A549 (cell line): ENCODE measurements around the gene GNG5. TPM values are rescaled to one million over a fixed set of nuclear protein-coding genes. Genes with fewer than 3 reads are reported as not detected.
"Not testable (repeated sequence)": the region's sequence is repeated elsewhere in the genome, so short reads cannot be mapped to it uniquely, and the experiment has no call there.

Experiments used
- ATAC-seq, 2 experiments: fragments of 200-7000 bp in 1 of 2; fragments of >200 bp in 1 of 2; cut with Nextera tagmentation in 1 of 2; cut with Tn5 transposase in 1 of 2; 3 replicates each; pipeline versions ENCODE4 v1.8.0 to v1.9.1; 2018 to 2020; ENCODE audit warnings: mild to moderate bottlenecking in 1 of 2, moderate library complexity in 1 of 2
- CTCF ChIA-PET: fragments of 300-600 bp; sonication (Branson Sonifier 250); formaldehyde crosslinking; extraction: SDS; loops from one replicate; lab custom pipeline; 2021; ENCODE audit warnings: antibody characterized with exemption, inconsistent platforms; lab: Yijun Ruan, JAX
- POLR2A ChIA-PET: fragments of 350-600 bp; formaldehyde crosslinking; extraction: SDS; loops from one replicate; lab custom pipeline; 2021; ENCODE audit warnings: antibody characterized with exemption, inconsistent platforms; lab: Yijun Ruan, JAX
- DNase-seq, 2 experiments: peaks; one replicate each; pipeline versions ENCODE4 v3.0.0 to v3.0.0-alpha.2; 2011 to 2016; ENCODE audit warnings: low read depth in 1 of 2, low spot score in 1 of 2
- FAIRE-seq: peaks from 2 replicates; lab custom pipeline; 2011; peaks lifted over from hg19 to GRCh38; lab: Jason Lieb, UNC
- H3K27ac ChIP-seq, 2 experiments: fragments of >200 bp; sonication (Bioruptor Twin); formaldehyde crosslinking; 3 replicates each; pipeline ENCODE4 v1.5.1; 2016 to 2017
- H3K4me1 ChIP-seq: fragments of >200 bp; sonication (Bioruptor Twin); formaldehyde crosslinking; 3 replicates; pipeline ENCODE4 v1.6.1; 2016
- H3K4me2 ChIP-seq: fragments of >200 bp; sonication (Bioruptor Twin); formaldehyde crosslinking; 3 replicates; pipeline ENCODE4 v1.6.1; 2016
- H3K4me3 ChIP-seq: fragments of >200 bp; sonication (Bioruptor Twin); formaldehyde crosslinking; 3 replicates; pipeline ENCODE4 v1.5.1; 2016
- H3K9me3 ChIP-seq: fragments of >200 bp; sonication (Bioruptor Twin); formaldehyde crosslinking; 3 replicates; pipeline ENCODE4 v1.6.1; 2016
- BCL3 ChIP-seq: fragments of >200 bp; sonication (Bioruptor Twin); formaldehyde crosslinking; IDR thresholded peaks from 3 replicates; pipeline ENCODE4 v1.6.1; 2016
- CBX8 ChIP-seq: fragments of 200-600 bp; sonication (generic); IDR thresholded peaks from 2 replicates; pipeline ENCODE4 v1.6.1; 2016
- CHD4 ChIP-seq: fragments of 200-600 bp; sonication (generic); IDR thresholded peaks from 2 replicates; pipeline ENCODE4 v1.6.1; 2016; ENCODE audit warnings: antibody characterized with exemption, mild to moderate bottlenecking, borderline replicate concordance
- EHF ChIP-seq: fragments of 250-450 bp; sonication (Bioruptor Pico); IDR thresholded peaks from 2 replicates; pipeline ENCODE4 v1.5.0; 2020; ENCODE audit warnings: mild to moderate bottlenecking
- EHMT2 ChIP-seq: fragments of 200-600 bp; sonication (generic); IDR thresholded peaks from 2 replicates; pipeline ENCODE4 v1.6.1; 2016; ENCODE audit warnings: antibody characterized with exemption, low read depth, mild to moderate bottlenecking, moderate library complexity
- EP300 ChIP-seq, 2 experiments: fragments of >200 bp; sonication (Bioruptor Twin); formaldehyde crosslinking; IDR thresholded peaks; 2 replicates in 1 of 2; 3 replicates in 1 of 2; pipeline ENCODE4 v1.6.1; 2016 to 2017
- FOSL2 ChIP-seq, 2 experiments: fragments of 450-650 bp in 1 of 2; fragments of >200 bp in 1 of 2; sonication (Bioruptor Twin) in 1 of 2; formaldehyde crosslinking; IDR thresholded peaks; 2 replicates each; pipeline versions ENCODE4 v1.5.0 to v1.6.1; 2016 to 2020; ENCODE audit warnings: mild to moderate bottlenecking in 1 of 2, moderate library complexity in 1 of 2
- FOXS1 ChIP-seq: fragments of 250-450 bp; sonication (Bioruptor Pico); IDR thresholded peaks from 2 replicates; pipeline ENCODE4 v1.5.0; 2020; ENCODE audit warnings: mild to moderate bottlenecking, moderate library complexity
- GATA3 ChIP-seq: IDR thresholded peaks from 2 replicates; pipeline ENCODE4 v1.6.1; 2012; ENCODE audit warnings: borderline replicate concordance
- HEYL ChIP-seq: fragments of 250-450 bp; sonication (Bioruptor Pico); IDR thresholded peaks from 2 replicates; pipeline ENCODE4 v1.8.0; 2021; ENCODE audit warnings: mild to moderate bottlenecking, moderate library complexity
- HMGXB4 ChIP-seq: fragments of 250-450 bp; sonication (Bioruptor Pico); IDR thresholded peaks from 2 replicates; pipeline ENCODE4 v1.5.0; 2021; ENCODE audit warnings: mild to moderate bottlenecking, moderate library complexity, borderline replicate concordance
- HOXB5 ChIP-seq: fragments of 250-450 bp; sonication (Bioruptor Pico); IDR thresholded peaks from 2 replicates; pipeline ENCODE4 v1.5.0; 2020; ENCODE audit warnings: mild to moderate bottlenecking, moderate library complexity
- POLR2AphosphoS2 ChIP-seq: conservative IDR thresholded peaks from 2 replicates; pipeline ENCODE4 v1.6.1; 2012; ENCODE audit warnings: low read length, improper control_type of control experiment, inconsistent platforms
- RAD21 ChIP-seq, 2 experiments: fragments of >200 bp in 1 of 2; sonication (Bioruptor Twin) in 1 of 2; formaldehyde crosslinking in 1 of 2; IDR thresholded peaks in 1 of 2; conservative IDR thresholded peaks in 1 of 2; 2 replicates in 1 of 2; 3 replicates in 1 of 2; pipeline ENCODE4 v1.6.1; 2012 to 2018; ENCODE audit warnings: inconsistent platforms in 1 of 2
- RFX5 ChIP-seq: fragments of 450-650 bp; IDR thresholded peaks from 2 replicates; pipeline ENCODE4 v1.7.1; 2014; ENCODE audit warnings: antibody characterized with exemption, mild to moderate bottlenecking, moderate library complexity
- WGBS: methylation state at CpG from one replicate; pipeline ENCODE4 v1.1.6; 2017; ENCODE audit errors: missing lambda C conversion rate; 5-methylcytosine and 5-hydroxymethylcytosine counted together
- polyA plus RNA-seq, 4 experiments: library from polyadenylated mRNA; depleted of rRNA in 3 of 4; stranded (reverse); fragments of >200 nt; fragmentation: RNase III in 1 of 4; extraction: RNeasy Plus Mini Kit Qiagen cat#74134 plus additional on column Dnase treatment in 1 of 4; gene quantifications; 2 replicates in 3 of 4; 3 replicates in 1 of 4; pipeline ENCODE4 v1.2.3, GENCODE V29; 2011 to 2017
- TF ChIP-seq, protein P1 (sequence below): IDR thresholded peaks from 2 replicates; pipeline ENCODE4 v1.6.1; 2012; ENCODE audit warnings: low read depth, borderline replicate concordance
- TF ChIP-seq, protein P2 (sequence below): fragments of >200 bp; sonication (Bioruptor Twin); formaldehyde crosslinking; IDR thresholded peaks from 3 replicates; pipeline ENCODE4 v1.5.1; 2016

Gene GNG5
- polyA plus RNA-seq, 2 of the 4 experiments (the other 2 are of a cell fraction), result 59.3 to 135 TPM

DNA sequence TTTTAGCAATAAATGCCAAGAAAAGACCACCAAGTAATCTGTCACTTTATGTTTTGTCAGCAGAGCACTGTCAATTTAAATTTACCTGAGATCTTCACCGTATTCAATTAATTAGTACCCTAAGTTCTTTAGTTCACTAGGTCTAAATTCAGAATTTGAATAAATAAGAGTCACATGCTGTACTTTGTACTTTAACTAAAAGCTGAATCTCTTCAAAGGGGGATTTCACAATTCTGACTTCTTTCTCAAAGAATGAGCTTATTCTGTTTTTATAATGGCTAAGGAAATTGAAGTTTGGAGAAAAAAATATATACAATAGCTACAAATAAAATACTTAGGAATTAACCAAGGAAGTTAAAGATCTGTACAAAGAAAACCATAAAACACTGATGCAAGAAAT, 2.1 kb upstream of the GNG5 start (continued):
- TF ChIP-seq RAD21 (conservative IDR thresholded peaks at IDR 0.05 in 1 of 2, IDR thresholded peaks at IDR 0.05 in 1 of 2) (no peak), EHMT2 (no peak)
- TF ChIP-seq, all 56 proteins: peak for 0

DNA sequence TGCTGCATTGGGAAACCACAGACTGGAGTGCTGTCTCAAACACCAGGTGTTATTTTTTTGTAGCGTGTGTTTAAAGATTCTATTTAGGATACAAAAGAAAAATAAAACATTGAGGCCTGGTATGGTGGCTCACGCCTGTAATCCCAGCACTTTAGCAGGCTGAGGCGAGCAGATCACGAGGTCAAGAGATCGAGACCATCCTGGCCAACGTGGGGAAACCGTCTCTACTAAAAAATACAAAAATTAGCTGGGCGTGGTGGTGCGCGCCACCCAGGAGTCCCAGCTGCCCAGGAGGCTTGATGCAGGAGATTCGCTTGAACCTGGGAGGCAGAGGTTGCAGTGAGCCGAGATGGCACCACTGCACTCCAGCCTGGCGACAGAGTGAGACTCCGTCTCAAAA, 1.5 kb upstream of the GNG5 start:
- CTCF ChIA-PET, result not testable (repeated sequence)

GRCh38 chr1:84506729-84507453, 510 bp upstream of the GNG5 start:
- 23% methylated on average over 14 of the region's 26 CpGs for WGBS
- ATAC-seq, result no peak
- CTCF ChIA-PET, result interaction anchor here (0.7 to 1.9 kb wide), 5 partner anchors 11 to 137 kb away, joined by 3 to 10 read pairs (median 5); no protein-coding TSS in a partner anchor
- no peak for DNase-seq
- FAIRE-seq, result no peak
- Histone ChIP-seq H3K4me2 (peak overlapping the region; percentile 80), H3K4me1 (peaks cover 22% of the 10 kb centered on the region; the same call in 1 of the 3 replicates), H3K9me3 (0 out of 3 replicates have a peak, but pooled peaks cover 4% of the 10 kb centered on the region), H3K27ac (peak overlapping the region; percentile 94 to 99), H3K4me3 (peak overlapping the region; percentile 79)
- no peak for TF ChIP-seq EHF (CRISPR knock-in tag)
- no peak for TF ChIP-seq FOXS1
- no peak for TF ChIP-seq CBX8
- peak; percentile 8; the same call in 1 of the 3 replicates for TF ChIP-seq BCL3
- TF ChIP-seq EP300 (IDR thresholded peaks at IDR 0.05), result no peak
- TF ChIP-seq, protein P1, sequence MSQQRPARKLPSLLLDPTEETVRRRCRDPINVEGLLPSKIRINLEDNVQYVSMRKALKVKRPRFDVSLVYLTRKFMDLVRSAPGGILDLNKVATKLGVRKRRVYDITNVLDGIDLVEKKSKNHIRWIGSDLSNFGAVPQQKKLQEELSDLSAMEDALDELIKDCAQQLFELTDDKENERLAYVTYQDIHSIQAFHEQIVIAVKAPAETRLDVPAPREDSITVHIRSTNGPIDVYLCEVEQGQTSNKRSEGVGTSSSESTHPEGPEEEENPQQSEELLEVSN, result 0 out of 2 replicates have a peak, but pooled peaks have one; percentile 29
- POLR2A ChIA-PET, result interaction anchor here (0.6 to 1.9 kb wide), 12 partner anchors 8 to 430 kb away, joined by 3 to 27 read pairs (median 4); partner anchors contain the start of genes CTBS and RPF1

More for the DNA sequence above, 1.5 kb upstream of the GNG5 start:
- ATAC-seq, FAIRE-seq, POLR2A ChIA-PET, DNase-seq, H3K9me3 ChIP-seq, H3K4me3 ChIP-seq, H3K27ac ChIP-seq: not testable (repeated sequence)
- Histone ChIP-seq H3K4me2 (peak overlapping the region; percentile 80; the same call in 2 of the 3 replicates), H3K4me1 (peaks cover 22% of the 10 kb centered on the region; the same call in 1 of the 3 replicates)
- WGBS, result 95% methylated on average over 14 of the region's 14 CpGs

DNA sequence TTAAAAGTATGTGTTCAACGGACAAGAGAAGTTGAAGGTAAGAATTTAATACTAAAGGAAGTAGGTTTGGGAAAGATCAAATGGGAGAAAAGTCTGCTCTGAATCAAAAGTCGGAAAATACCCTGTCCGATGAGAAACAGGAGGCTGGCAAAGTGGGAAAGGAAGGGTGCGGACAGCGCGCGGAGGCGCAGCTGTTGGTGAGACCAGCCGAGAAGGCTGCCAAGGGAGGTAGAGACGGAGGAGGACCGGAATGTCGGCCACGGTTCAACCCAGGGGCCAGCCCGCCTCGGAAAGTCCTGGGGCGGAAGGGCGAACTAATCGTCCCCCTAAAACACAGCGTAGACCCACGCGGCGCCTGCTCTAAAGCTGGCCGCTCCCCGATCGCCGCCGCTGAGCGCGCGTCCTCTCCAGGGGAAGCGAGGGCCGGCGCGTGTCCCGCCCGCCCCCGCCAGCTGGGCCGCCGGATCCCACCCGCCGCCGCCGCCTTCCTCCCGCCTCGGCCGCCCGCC, 834 bp downstream of the GNG5 start:
- no peak for FAIRE-seq
- peak overlapping the region; percentile 94 to 99 for H3K27ac ChIP-seq
- peak overlapping the region; percentile 92 for H3K4me2 ChIP-seq
- peak overlapping the region; percentile 79 for H3K4me3 ChIP-seq
- 1% methylated on average over 11 of the region's 47 CpGs for WGBS
- TF ChIP-seq, protein P2, sequence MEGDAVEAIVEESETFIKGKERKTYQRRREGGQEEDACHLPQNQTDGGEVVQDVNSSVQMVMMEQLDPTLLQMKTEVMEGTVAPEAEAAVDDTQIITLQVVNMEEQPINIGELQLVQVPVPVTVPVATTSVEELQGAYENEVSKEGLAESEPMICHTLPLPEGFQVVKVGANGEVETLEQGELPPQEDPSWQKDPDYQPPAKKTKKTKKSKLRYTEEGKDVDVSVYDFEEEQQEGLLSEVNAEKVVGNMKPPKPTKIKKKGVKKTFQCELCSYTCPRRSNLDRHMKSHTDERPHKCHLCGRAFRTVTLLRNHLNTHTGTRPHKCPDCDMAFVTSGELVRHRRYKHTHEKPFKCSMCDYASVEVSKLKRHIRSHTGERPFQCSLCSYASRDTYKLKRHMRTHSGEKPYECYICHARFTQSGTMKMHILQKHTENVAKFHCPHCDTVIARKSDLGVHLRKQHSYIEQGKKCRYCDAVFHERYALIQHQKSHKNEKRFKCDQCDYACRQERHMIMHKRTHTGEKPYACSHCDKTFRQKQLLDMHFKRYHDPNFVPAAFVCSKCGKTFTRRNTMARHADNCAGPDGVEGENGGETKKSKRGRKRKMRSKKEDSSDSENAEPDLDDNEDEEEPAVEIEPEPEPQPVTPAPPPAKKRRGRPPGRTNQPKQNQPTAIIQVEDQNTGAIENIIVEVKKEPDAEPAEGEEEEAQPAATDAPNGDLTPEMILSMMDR, result no peak
- TF ChIP-seq HEYL (no peak), GATA3 (no peak), FOSL2 (IDR thresholded peaks at IDR 0.05) (no peak), FOSL2 (CRISPR knock-in tag; IDR thresholded peaks at IDR 0.05) (no peak), CHD4 (no peak), HMGXB4 (CRISPR knock-in tag) (no peak), POLR2AphosphoS2 (no peak), RFX5 (no peak), HOXB5 (no peak)
- ChIA-PET POLR2A (interaction anchor here (0.6 to 1.9 kb wide), 15 partner anchors 8 to 604 kb away, joined by 3 to 27 read pairs (median 4); partner anchors contain the start of genes CTBS and RPF1), CTCF (interaction anchor here (1.1 to 1.9 kb wide), 4 partner anchors 10 to 248 kb away, joined by 3 to 10 read pairs (median 4); no protein-coding TSS in a partner anchor)
- H3K9me3 ChIP-seq, result 0 out of 3 replicates have a peak, but pooled peaks cover 4% of the 10 kb centered on the region
- peak in 1 of 2 experiments; percentile 6 for DNase-seq
- peaks cover 22% of the 10 kb centered on the region; the same call in 2 of the 3 replicates for H3K4me1 ChIP-seq
- peak; percentile 66 to 73 for ATAC-seq
